ENCODE results near the gene TMEM91.
"Not testable (repeated sequence)": the region's sequence is repeated elsewhere in the genome, so short reads cannot be mapped to it uniquely, and the experiment has no call there.

The TMEM91 gene

DNA sequence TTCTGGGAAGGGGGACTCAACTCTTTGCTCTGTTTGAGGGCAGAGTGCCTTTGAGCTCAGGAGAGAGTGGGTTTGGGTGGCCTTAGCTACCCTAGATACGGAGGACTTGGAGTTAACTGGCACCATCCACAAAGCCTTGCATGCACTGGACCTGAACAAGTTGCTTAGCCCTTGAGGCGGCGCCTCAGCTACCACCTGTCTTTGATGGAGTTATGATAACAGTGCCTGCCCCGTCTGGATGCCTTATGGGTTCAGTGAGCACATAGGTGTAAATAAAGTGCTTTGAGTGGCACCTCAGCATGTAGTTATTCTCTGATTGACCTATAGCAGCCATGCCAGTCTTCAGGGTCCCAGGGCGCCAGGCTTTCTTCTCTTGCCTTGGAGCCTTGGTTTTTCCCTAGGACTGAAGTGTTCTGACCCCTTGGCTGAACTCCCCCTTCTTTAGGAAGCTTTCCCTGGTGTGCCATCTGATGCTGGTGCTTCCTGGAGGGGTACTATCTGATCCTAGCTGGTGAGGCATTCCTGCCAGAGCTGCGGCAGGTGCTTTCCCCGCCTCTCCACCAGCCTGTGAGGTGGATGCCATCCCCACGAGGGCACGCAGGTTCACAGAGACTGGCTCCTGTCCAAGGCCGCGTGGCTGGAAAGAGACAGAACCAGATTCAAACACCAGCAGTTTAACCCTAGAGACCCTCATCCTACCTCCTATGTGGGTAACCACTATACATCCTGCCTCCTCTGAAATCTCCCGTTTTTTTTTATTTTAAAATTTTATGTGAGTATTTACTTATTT is 27.0 kb downstream of the TMEM91 start:
- H3K27ac Mint-ChIP-seq = no peak overlapping the region
- no peak overlapping the region for H3K4me3 Mint-ChIP-seq
- no peak for DNase-seq (ENCODE audit: low spot score)
- peaks cover 2% of the 10 kb centered on the region for H3K36me3 Mint-ChIP-seq (ENCODE audit: low read depth)
- no peaks in the 10 kb centered on the region for H3K27me3 Mint-ChIP-seq (ENCODE audit: low read depth)
- peaks cover 10% of the 10 kb centered on the region for H3K4me1 Mint-ChIP-seq (ENCODE audit: low read depth)
- H3K9me3 Mint-ChIP-seq = no peaks in the 10 kb centered on the region

DNA sequence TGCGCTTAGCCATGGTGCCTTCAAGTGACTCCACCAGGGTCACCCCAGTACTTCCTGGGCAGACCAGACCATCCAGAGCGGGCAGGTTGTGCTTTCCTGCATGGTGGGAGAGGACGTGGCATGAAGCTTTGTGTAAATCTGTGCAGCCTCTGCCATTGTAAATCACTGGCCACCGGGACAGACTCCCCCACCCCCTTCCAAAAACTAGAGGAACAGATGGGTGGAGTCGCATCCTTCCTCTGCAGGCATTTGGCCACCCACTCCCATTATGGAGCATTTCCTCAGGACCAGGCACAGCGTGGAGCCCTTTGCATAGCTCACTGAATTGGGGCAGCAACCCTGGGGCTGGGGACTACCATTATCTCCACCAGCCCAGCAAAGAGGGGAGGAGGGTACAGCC is 29.4 kb downstream of the TMEM91 start:
- no peaks in the 10 kb centered on the region for H3K27me3 Mint-ChIP-seq (ENCODE audit: low read depth)
- DNase-seq (ENCODE audit: low spot score) = no peak
- H3K27ac Mint-ChIP-seq = no peak overlapping the region
- peaks cover 2% of the 10 kb centered on the region for H3K36me3 Mint-ChIP-seq (ENCODE audit: low read depth)
- H3K4me1 Mint-ChIP-seq (ENCODE audit: low read depth) = no peaks in the 10 kb centered on the region
- no peak overlapping the region for H3K4me3 Mint-ChIP-seq
- H3K9me3 Mint-ChIP-seq = no peaks in the 10 kb centered on the region

DNA sequence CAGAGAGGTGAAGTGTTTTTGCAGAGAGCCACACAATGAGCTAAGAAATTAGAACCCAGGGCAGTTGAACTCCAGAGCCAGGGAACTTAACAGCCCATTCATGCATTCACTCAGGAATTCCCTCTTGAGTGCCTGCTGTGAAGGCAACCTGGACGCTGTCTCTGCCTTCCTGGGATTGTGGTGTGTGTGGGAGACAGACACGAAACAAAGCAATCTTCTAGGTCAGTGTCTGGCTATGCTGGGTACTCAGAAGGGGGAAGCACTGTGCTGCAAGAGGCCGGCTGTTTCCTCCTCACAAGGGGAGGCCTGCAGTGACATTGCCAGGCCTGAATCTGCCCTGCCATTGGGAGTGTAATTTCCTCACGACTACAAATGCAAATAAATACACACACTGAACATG is 30.9 kb downstream of the TMEM91 start:
- H3K27ac Mint-ChIP-seq = no peak overlapping the region
- no peak for DNase-seq (ENCODE audit: low spot score)
- peaks cover 3% of the 10 kb centered on the region for H3K36me3 Mint-ChIP-seq (ENCODE audit: low read depth)
- H3K4me1 Mint-ChIP-seq (ENCODE audit: low read depth) = no peaks in the 10 kb centered on the region
- no peak overlapping the region for H3K4me3 Mint-ChIP-seq
- no peaks in the 10 kb centered on the region for H3K27me3 Mint-ChIP-seq (ENCODE audit: low read depth)
- H3K9me3 Mint-ChIP-seq = no peaks in the 10 kb centered on the region

DNA sequence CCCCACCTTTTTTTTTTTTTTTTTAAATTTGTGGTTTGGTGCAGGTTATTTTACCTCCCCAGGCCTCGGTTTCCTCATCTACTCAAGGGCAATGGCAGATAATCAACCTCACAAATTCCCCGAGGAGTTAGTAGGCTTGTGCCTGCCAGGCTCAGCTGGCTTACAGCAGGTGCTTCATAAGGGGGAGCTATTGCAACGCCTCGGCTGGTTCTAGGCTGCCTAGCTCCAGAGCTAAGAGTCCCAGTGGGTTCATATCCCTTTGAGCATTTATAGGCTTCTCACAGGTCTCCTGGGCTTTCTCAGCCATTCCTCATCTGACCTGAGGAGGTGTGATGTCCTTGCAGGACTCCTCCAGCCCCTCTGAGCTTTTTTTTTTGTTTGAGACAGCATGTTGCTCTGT is 31.9 kb downstream of the TMEM91 start:
- Mint-ChIP-seq H3K4me3 (no peak overlapping the region), H3K27ac (no peak overlapping the region), H3K36me3 (ENCODE audit: low read depth) (peaks cover 3% of the 10 kb centered on the region), H3K27me3 (ENCODE audit: low read depth) (no peaks in the 10 kb centered on the region), H3K4me1 (ENCODE audit: low read depth) (no peaks in the 10 kb centered on the region), H3K9me3 (no peaks in the 10 kb centered on the region)
- DNase-seq (ENCODE audit: low spot score) = no peak

DNA sequence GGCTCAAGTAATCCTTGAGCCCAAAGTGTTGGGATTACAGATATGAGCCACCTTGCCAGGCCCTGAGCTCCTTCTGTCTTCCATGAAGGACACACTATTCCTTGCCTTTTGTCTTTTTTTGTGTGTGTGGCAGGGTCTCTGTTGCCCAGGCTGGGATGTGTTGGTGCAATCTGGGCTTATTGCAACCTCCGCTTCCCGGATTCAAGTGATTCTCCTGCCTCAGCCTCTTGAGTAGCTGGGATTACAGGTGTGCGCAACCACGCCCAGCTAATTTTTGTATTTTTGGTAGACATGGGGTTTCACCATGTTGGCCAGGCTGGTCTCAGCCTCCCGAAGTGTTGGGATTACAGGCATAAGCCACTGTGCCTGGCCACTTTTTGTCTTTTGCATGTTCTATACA is 32.5 kb downstream of the TMEM91 start:
- H3K36me3 Mint-ChIP-seq (ENCODE audit: low read depth); H3K27me3 Mint-ChIP-seq (ENCODE audit: low read depth); H3K9me3 Mint-ChIP-seq; H3K4me1 Mint-ChIP-seq (ENCODE audit: low read depth); H3K4me3 Mint-ChIP-seq; DNase-seq (ENCODE audit: low spot score); H3K27ac Mint-ChIP-seq: not testable (repeated sequence)

DNA sequence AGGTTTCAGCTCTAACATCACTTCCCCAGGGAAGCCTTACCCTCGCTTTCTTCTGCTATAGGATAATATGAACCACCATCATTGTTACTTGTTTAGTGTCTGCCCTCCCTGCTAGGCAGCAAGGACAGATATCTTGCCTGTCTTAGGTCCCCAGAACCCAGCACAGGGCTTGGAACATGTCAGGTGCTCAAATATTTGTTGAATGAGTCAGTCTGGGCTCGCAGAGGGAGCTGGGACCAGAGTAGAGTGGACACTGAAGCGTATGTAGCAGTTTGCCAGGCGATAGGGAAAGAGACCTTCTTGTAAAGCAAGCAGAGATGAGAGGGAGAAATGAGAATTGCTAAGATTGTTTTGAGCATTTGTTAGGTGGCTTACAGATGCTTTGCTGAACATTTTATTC is 33.0 kb downstream of the TMEM91 start:
- Mint-ChIP-seq H3K27me3 (ENCODE audit: low read depth) (no peaks in the 10 kb centered on the region), H3K27ac (no peak overlapping the region), H3K36me3 (ENCODE audit: low read depth) (peaks cover 8% of the 10 kb centered on the region), H3K4me3 (no peak overlapping the region), H3K4me1 (ENCODE audit: low read depth) (no peaks in the 10 kb centered on the region), H3K9me3 (no peaks in the 10 kb centered on the region)
- DNase-seq (ENCODE audit: low spot score) = no peak

DNA sequence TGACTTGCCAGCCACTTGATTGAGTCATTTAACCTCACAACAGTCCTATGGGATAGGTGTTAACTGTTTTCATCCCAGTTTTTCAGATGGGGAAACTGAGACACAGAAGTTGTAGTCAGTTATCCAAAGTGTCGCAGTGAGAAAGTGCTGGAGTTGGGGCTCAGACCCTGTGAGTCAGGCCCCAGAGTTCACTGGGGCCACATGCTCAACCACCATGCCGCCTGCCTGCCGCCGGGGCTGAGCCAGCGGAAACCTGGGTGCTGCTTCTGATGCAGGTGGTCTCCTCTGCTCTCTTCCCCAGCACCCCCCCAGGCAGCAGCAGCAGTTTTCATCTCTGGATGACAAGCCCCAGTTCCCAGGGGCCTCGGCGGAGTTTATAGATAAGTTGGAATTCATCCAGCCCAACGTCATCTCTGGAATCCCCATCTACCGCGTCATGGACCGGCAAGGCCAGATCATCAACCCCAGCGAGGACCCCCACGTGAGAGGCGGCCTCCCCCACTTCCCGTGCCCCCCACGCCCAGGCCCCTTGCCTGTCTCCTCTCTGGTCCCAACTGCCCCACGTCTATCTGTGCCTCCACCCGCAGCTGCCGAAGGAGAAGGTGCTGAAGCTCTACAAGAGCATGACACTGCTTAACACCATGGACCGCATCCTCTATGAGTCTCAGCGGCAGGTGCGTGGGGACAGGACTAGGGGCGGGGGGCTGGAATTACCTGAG is 34.2 kb downstream of the TMEM91 start:
- peaks cover 10% of the 10 kb centered on the region for H3K36me3 Mint-ChIP-seq (ENCODE audit: low read depth)
- no peak overlapping the region for H3K27ac Mint-ChIP-seq
- H3K9me3 Mint-ChIP-seq = no peaks in the 10 kb centered on the region
- no peak for DNase-seq (ENCODE audit: low spot score)
- no peak overlapping the region for H3K4me3 Mint-ChIP-seq
- H3K27me3 Mint-ChIP-seq (ENCODE audit: low read depth) = no peaks in the 10 kb centered on the region
- no peaks in the 10 kb centered on the region for H3K4me1 Mint-ChIP-seq (ENCODE audit: low read depth)

DNA sequence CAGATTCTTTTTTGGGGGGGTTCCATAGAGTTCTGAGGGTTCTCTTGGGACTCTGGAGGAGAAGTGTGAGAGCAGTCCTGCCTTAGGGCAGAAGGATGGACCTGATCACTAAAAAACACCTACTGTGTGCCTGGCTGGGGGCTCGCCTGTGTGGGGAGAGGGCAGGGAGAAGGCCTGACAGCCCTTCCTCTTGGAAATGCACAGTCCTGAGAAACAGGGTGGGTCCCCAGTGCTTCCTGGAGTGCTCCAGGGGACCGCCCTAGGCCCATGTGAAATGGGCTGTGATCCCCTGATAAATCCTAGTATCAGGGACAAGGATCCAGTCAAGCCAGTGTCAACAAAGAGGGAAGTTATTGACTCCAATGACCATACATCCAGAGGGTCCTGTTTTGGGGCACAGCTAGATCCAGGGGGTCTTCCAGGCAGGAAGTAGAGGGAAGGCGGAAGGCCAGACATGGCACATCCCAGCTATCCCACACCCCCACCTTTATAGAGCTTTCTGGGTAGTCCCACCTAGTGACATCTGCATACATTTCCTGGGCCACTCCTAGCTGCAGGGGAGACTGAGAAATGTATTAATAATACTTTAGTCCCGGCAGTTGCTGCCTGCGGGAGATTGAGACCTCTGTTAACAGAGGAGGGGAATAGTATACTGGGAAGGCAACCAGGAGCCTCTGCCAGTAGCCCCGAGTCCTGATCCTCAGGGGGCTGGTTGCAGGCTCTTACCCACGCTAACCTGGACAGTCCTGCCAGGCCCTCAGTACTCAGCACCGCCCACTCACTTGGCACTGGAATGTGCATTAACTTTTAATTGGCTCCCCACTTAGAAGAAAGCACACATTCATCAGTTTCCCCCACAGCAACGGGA is 35.0 kb downstream of the TMEM91 start:
- Mint-ChIP-seq H3K36me3 (ENCODE audit: low read depth) (peaks cover 10% of the 10 kb centered on the region), H3K4me3 (no peak overlapping the region), H3K27ac (no peak overlapping the region), H3K9me3 (no peaks in the 10 kb centered on the region), H3K4me1 (ENCODE audit: low read depth) (no peaks in the 10 kb centered on the region), H3K27me3 (ENCODE audit: low read depth) (no peaks in the 10 kb centered on the region)
- DNase-seq (ENCODE audit: low spot score) = no peak

DNA sequence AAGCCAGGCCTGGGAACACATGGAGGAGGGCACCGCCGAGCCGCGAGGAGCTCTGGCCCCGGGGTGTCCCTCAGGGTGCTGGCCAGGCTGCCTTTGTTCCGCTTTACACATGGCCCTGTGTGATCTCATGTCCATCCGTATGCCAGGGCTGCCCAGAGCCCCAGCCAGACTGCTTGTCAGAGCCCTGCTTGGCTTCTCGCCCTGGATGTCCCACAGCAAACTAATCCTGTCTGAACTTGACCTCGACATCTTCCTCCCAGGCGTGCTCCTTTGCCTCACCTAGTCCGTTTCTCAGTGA is 35.6 kb downstream of the TMEM91 start:
- H3K27me3 Mint-ChIP-seq (ENCODE audit: low read depth) = no peaks in the 10 kb centered on the region
- no peak overlapping the region for H3K4me3 Mint-ChIP-seq
- peaks cover 10% of the 10 kb centered on the region for H3K36me3 Mint-ChIP-seq (ENCODE audit: low read depth)
- H3K27ac Mint-ChIP-seq = no peak overlapping the region
- no peak for DNase-seq (ENCODE audit: low spot score)
- no peaks in the 10 kb centered on the region for H3K9me3 Mint-ChIP-seq
- no peaks in the 10 kb centered on the region for H3K4me1 Mint-ChIP-seq (ENCODE audit: low read depth)

DNA sequence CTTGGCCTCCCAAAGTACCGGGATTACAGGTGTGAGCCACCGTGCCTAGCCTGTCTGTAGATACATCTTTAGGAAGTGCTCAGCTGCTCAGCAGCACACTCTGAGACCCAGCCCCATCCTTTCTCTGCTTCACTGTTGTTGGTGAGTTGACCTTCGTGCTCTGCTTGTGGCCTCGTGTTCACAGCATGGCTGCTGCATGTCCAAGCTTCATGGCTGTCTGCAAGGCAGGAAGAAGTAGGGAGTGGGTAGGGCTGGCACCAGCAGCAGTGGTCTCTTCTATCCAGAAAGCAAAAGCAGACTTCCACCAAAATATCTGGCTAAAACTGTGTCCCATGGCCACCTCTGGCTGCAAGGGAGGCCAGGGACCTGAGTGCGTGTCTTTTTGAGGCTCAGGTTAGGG is 36.6 kb downstream of the TMEM91 start:
- no peaks in the 10 kb centered on the region for H3K27me3 Mint-ChIP-seq (ENCODE audit: low read depth)
- peaks cover 13% of the 10 kb centered on the region for H3K36me3 Mint-ChIP-seq (ENCODE audit: low read depth)
- H3K27ac Mint-ChIP-seq = no peak overlapping the region
- no peaks in the 10 kb centered on the region for H3K9me3 Mint-ChIP-seq
- H3K4me1 Mint-ChIP-seq (ENCODE audit: low read depth) = no peaks in the 10 kb centered on the region
- H3K4me3 Mint-ChIP-seq = no peak overlapping the region
- no peak for DNase-seq (ENCODE audit: low spot score)

DNA sequence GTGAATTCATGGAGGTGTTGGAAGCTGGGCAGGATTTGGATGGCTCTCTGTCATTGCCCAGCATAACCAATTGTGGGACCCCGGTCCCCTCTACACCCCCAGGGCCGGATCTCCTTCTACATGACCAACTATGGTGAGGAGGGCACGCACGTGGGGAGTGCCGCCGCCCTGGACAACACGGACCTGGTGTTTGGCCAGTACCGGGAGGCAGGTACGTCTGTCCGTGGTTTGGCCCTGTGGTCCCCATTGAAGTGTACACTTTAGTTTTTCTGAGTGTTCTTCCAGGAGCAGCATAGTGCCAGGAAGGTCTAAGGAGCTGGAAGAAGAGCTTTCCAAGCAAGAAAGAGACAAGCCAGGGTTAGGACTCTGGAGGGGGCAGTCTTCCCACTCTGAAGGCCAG is 37.6 kb downstream of the TMEM91 start:
- no peak overlapping the region for H3K27ac Mint-ChIP-seq
- DNase-seq (ENCODE audit: low spot score) = no peak
- no peaks in the 10 kb centered on the region for H3K9me3 Mint-ChIP-seq
- no peak overlapping the region for H3K4me3 Mint-ChIP-seq
- no peaks in the 10 kb centered on the region for H3K4me1 Mint-ChIP-seq (ENCODE audit: low read depth)
- peaks cover 14% of the 10 kb centered on the region for H3K36me3 Mint-ChIP-seq (ENCODE audit: low read depth)
- H3K27me3 Mint-ChIP-seq (ENCODE audit: low read depth) = no peaks in the 10 kb centered on the region

DNA sequence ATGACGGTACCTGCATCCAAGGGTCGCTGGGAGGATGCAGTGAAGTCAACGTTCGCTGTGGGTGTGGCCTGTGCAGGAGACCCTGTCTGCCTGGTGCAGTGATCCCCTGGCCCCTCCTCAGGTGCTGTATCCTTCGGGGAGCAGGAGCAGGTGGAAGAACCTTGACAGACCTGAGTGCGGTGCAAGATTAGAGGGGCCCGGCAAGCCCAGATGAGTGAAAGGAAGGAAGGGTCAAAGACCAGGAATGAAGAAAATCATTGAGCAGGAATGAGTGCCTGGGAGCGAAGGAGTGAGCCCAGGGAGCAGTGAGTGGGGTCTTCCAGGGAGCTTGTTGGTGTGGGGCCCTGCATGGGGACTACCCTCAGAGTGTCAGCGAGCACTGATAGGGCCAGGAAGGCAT is 38.1 kb downstream of the TMEM91 start:
- Mint-ChIP-seq H3K4me1 (ENCODE audit: low read depth) (no peaks in the 10 kb centered on the region), H3K36me3 (ENCODE audit: low read depth) (peaks cover 18% of the 10 kb centered on the region), H3K27me3 (ENCODE audit: low read depth) (no peaks in the 10 kb centered on the region), H3K4me3 (no peak overlapping the region), H3K9me3 (no peaks in the 10 kb centered on the region), H3K27ac (no peak overlapping the region)
- DNase-seq (ENCODE audit: low spot score) = no peak

DNA sequence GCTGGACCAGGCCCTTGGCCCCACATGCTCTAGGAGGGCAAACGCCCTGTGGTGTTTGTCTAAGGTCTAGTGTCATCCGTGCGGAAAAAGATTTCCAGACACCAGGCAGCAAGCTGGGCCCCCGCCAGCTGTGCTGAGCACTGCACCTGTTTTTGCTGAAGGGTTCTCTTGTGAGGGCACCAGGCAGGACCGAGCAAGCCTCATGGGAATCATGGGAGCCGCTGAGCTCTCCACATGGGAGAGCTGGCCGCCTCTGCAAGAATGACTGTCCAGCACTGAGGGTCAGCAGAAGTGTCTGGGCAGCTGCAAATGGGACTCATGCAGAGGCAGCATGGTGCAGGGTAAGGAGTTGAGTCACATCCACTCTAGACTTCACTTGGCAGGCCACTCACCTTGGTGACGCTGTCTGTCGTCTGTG is 38.8 kb downstream of the TMEM91 start:
- H3K9me3 Mint-ChIP-seq = no peaks in the 10 kb centered on the region
- DNase-seq (ENCODE audit: low spot score) = no peak
- H3K4me3 Mint-ChIP-seq = no peak overlapping the region
- H3K4me1 Mint-ChIP-seq (ENCODE audit: low read depth) = no peaks in the 10 kb centered on the region
- H3K27ac Mint-ChIP-seq = no peak overlapping the region
- H3K36me3 Mint-ChIP-seq (ENCODE audit: low read depth) = peaks cover 18% of the 10 kb centered on the region
- no peaks in the 10 kb centered on the region for H3K27me3 Mint-ChIP-seq (ENCODE audit: low read depth)

DNA sequence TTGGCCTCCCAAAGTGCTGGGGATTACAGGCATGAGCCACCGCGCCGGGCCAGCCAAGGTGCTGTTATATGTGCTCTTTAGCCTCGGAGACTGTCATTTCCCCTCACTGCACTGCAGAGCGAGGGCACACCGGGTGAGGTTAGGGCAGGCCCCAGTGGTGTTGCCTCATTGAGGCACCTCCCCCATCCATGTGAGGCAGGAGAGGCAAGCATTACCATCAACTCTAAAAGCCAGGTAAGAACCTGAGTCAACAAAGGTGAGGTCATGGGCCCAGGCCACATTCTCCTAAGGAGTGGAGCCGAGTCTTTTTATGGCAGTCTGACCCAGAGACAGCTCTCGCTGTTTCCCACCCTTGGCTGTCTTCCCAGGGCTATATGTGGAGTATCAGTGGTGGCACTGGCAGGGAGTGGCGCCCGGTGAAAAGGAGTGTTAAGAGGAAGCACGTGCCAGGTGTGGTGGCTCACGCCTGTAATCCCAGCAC is 39.9 kb downstream of the TMEM91 start:
- Mint-ChIP-seq H3K4me3 (no peak overlapping the region), H3K4me1 (ENCODE audit: low read depth) (no peaks in the 10 kb centered on the region), H3K27me3 (ENCODE audit: low read depth) (no peaks in the 10 kb centered on the region), H3K9me3 (no peaks in the 10 kb centered on the region), H3K27ac (no peak overlapping the region), H3K36me3 (ENCODE audit: low read depth) (peaks cover 21% of the 10 kb centered on the region)
- DNase-seq (ENCODE audit: low spot score) = no peak
